Measurements from ENCODE around the gene KCNA2. TPM values are rescaled to one million over a fixed set of nuclear protein-coding genes. Genes with fewer than 3 reads are reported as not detected.

KCNA2 gene
- total and polyA plus RNA-seq, 2 of the 4 experiments (the other 2 are of a cell fraction), result not detected

GRCh38 chr1:110633646-110634030 is 27.5 kb upstream of the KCNA2 start:
- no peak overlapping the region for H2BK120ac ChIP-seq (ENCODE audit: low read depth, low read length)
- no peak overlapping the region for H3K14ac ChIP-seq (replicated peaks; ENCODE audit: low read depth, low read length)
- H3K9me1 ChIP-seq (ENCODE audit: insufficient read depth, low read length), result no peaks in the 10 kb centered on the region
- H4K91ac ChIP-seq (ENCODE audit: insufficient read depth, low read depth, low read length), result no peak overlapping the region
- H3K4ac ChIP-seq (ENCODE audit: low read depth, low read length), result no peak overlapping the region
- H2AFZ ChIP-seq (replicated peaks; ENCODE audit: low read length, poor library complexity), result no peak overlapping the region
- H4K8ac ChIP-seq (ENCODE audit: low read depth in 2 of 2, low read length in 2 of 2), result no peak overlapping the region
- H2BK15ac ChIP-seq (ENCODE audit: low read depth, low read length), result no peak overlapping the region
- H4K20me1 ChIP-seq (ENCODE audit: insufficient read depth, low read length), result no peaks in the 10 kb centered on the region
- no peak overlapping the region for H3K4me2 ChIP-seq (ENCODE audit: low read depth, low read length)
- H3K79me1 ChIP-seq (ENCODE audit: low read depth in 1 of 2, low read length in 2 of 2), result no peaks in the 10 kb centered on the region
- no peaks in the 10 kb centered on the region for H3K36me3 ChIP-seq (ENCODE audit: control insufficient read depth, insufficient read depth, low read length)
- H3K18ac ChIP-seq (ENCODE audit: low read depth, low read length), result no peak overlapping the region
- H2AK9ac ChIP-seq (replicated peaks; ENCODE audit: low read depth, low read length, poor library complexity), result no peak overlapping the region
- H4K5ac ChIP-seq (ENCODE audit: low read depth, low read length), result no peak overlapping the region
- H3K56ac ChIP-seq (ENCODE audit: extremely low read depth, insufficient read depth, low read length), result no peak overlapping the region
- WGBS, 2 experiments (ENCODE audit: extremely low coverage in 2 of 2, insufficient read length in 1 of 2), result 80% methylated on average over 1 of the region's 2 CpGs; no CpG with 5 or more reads in 1 of the 2 experiments
- no peak overlapping the region for H2BK5ac ChIP-seq (ENCODE audit: low read depth, low read length, poor library complexity, severe bottlenecking)
- H3K9ac ChIP-seq (ENCODE audit: low read depth, low read length), result no peak overlapping the region
- no peak for ATAC-seq (ENCODE audit: low read depth)
- H3K27me3 ChIP-seq (ENCODE audit: control insufficient read depth, insufficient read depth, low read length), result peaks cover 9% of the 10 kb centered on the region; the same call in 1 of the 2 replicates
- POLR2A ChIA-PET (ENCODE audit: unreplicated experiment), result no interaction called here
- no peak for DNase-seq
- no TSS peak for BruUV-seq (replicated peaks)
- dilution Hi-C loops (cut with HindIII; ENCODE audit: low sequenced_read_pairs, unreplicated experiment) (no loop called here), intact Hi-C loops (cut with micrococcal nuclease) (no loop called here), in situ Hi-C loops (cut with MboI; ENCODE audit: low sequenced_read_pairs) (loop anchor here (5.0 kb wide), 1 partner anchor 134 kb away; no protein-coding TSS in a partner anchor)
- CTCF ChIA-PET, result no interaction called here
- no peak overlapping the region for H3K23ac ChIP-seq (ENCODE audit: low read depth, low read length)
- H2AK5ac ChIP-seq (ENCODE audit: low read depth, low read length), result no peak overlapping the region
- TF ChIP-seq POLR2A (IDR thresholded peaks at IDR 0.05; ENCODE audit: low read depth, low read length) (no peak), MXI1 (IDR thresholded peaks at IDR 0.05; ENCODE audit: borderline replicate concordance, low read depth, low read length) (no peak), RFX5 (IDR thresholded peaks at IDR 0.05; ENCODE audit: low read depth, low read length) (no peak), RAD21 (IDR thresholded peaks at IDR 0.05; ENCODE audit: low read length) (no peak), RCOR1 (IDR thresholded peaks at IDR 0.05; ENCODE audit: insufficient replicate concordance, low read length) (no peak), CTCF (conservative IDR thresholded peaks at IDR 0.05; ENCODE audit: low read depth, low read length) (no peak), CHD1 (IDR thresholded peaks at IDR 0.05; ENCODE audit: low read depth, low read length) (no peak)
- TF ChIP-seq, protein P1, sequence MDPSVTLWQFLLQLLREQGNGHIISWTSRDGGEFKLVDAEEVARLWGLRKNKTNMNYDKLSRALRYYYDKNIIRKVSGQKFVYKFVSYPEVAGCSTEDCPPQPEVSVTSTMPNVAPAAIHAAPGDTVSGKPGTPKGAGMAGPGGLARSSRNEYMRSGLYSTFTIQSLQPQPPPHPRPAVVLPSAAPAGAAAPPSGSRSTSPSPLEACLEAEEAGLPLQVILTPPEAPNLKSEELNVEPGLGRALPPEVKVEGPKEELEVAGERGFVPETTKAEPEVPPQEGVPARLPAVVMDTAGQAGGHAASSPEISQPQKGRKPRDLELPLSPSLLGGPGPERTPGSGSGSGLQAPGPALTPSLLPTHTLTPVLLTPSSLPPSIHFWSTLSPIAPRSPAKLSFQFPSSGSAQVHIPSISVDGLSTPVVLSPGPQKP (IDR thresholded peaks at IDR 0.05; ENCODE audit: borderline replicate concordance, low read depth, low read length), result no peak
- no peak overlapping the region for H3K4me3 ChIP-seq (ENCODE audit: insufficient read depth, low read depth, low read length)
- H3K4me1 ChIP-seq (ENCODE audit: control insufficient read depth, insufficient read depth, low read length), result peaks cover 3% of the 10 kb centered on the region; the same call in 1 of the 2 replicates
- no peaks in the 10 kb centered on the region for H3K9me3 ChIP-seq (ENCODE audit: control insufficient read depth, insufficient read depth, low read length)
- H3K27ac ChIP-seq (ENCODE audit: insufficient read depth, low read length), result no peak overlapping the region
- H2BK20ac ChIP-seq (ENCODE audit: low read depth, low read length), result no peak overlapping the region

All from IMR-90 (cell line).